HCT116 (cell line): ENCODE measurements around the gene LAMB4. TPM values are rescaled to one million over a fixed set of nuclear protein-coding genes. Genes with fewer than 3 reads are reported as not detected.

Experiments
- ATAC-seq: fragments of 200-7000 bp; cut with Tn5 transposase; 2 replicates; pipeline ENCODE4 v1.9.1; 2020; ENCODE audit warnings: mild to moderate bottlenecking, moderate library complexity
- BruUV-seq: library from RNA; stranded (reverse); fragments of 400-500 nt; replicated peaks from 2 replicates; lab custom pipeline; 2021; lab: Mats Ljungman, UMichigan
- CTCF ChIA-PET: fragments of 300-600 bp; sonication (Branson Sonifier 250); formaldehyde crosslinking; loops from one replicate; lab custom pipeline; 2021; ENCODE audit warnings: antibody characterized with exemption; lab: Charles Lee
- POLR2A ChIA-PET: fragments of 300-600, 350-600 bp; sonication (Branson Sonifier 250); formaldehyde crosslinking; loops from one replicate; lab custom pipeline; 2021; ENCODE audit warnings: antibody characterized with exemption; lab: Charles Lee
- RAD21 ChIA-PET, 2 experiments: fragments of 300-600 bp; sonication (Branson Sonifier 250); formaldehyde crosslinking; loops; one replicate each; lab custom pipeline; 2023; ENCODE audit warnings: low total read pairs in 2 of 2; ENCODE audit not compliant: uncharacterized antibody in 2 of 2, unreplicated experiment in 2 of 2, low non-redundant PET in 1 of 2; lab: Charles Lee
- DNase-seq: peaks from one replicate; pipeline ENCODE4 v3.0.0-alpha.2; 2010; ENCODE audit warnings: low read depth, low spot score
- H2AFZ ChIP-seq: fragments of 200-600 bp; shearing (Covaris generic), sonication (generic); 2 replicates; pipeline ENCODE4 v1.6.1; 2017; ENCODE audit warnings: low read depth, mixed run types, mixed read lengths, antibody characterized with exemption, low read length; ENCODE audit not compliant: poor library complexity, severe bottlenecking
- H3K27ac ChIP-seq: 2 replicates; pipeline ENCODE4 v1.5.1; 2012; ENCODE audit warnings: low read depth, low read length
- H3K27me3 ChIP-seq: fragments of 200-600 bp; sonication (generic); 2 replicates; pipeline ENCODE4 v1.6.1; 2016; ENCODE audit warnings: mixed run types, low read length, mixed read lengths; ENCODE audit not compliant: insufficient read depth
- H3K36me3 ChIP-seq, 2 experiments: fragments of 200-500 bp in 1 of 2; fragments of 200-600 bp in 1 of 2; sonication (Bioruptor generic) in 1 of 2; sonication (generic) in 1 of 2; 2 replicates each; pipeline versions ENCODE4 v1.5.1 to v1.6.1; 2014 to 2016; ENCODE audit warnings: low read length in 2 of 2, inconsistent platforms in 1 of 2, mixed read lengths in 1 of 2, mixed run types in 1 of 2; ENCODE audit not compliant: insufficient read depth in 2 of 2, control insufficient read depth in 1 of 2
- H3K4me1 ChIP-seq, 2 experiments: fragments of 200-600 bp in 1 of 2; sonication (generic) in 1 of 2; 2 replicates each; pipeline versions ENCODE4 v1.5.1 to v1.6.1; 2012 to 2017; ENCODE audit warnings: low read length in 2 of 2, inconsistent platforms in 1 of 2, mild to moderate bottlenecking in 1 of 2, mixed read lengths in 1 of 2, mixed run types in 1 of 2, moderate library complexity in 1 of 2; ENCODE audit not compliant: insufficient read depth in 2 of 2, control insufficient read depth in 1 of 2
- H3K4me2 ChIP-seq: fragments of 200-600 bp; sonication (generic); 2 replicates; pipeline ENCODE4 v1.6.1; 2017; ENCODE audit warnings: mixed run types, low read length, mixed read lengths
- H3K4me3 ChIP-seq, 2 experiments: fragments of 200-600 bp in 1 of 2; sonication (generic) in 1 of 2; replicated peaks in 1 of 2; 2 replicates each; pipeline ENCODE4 v1.5.1; 2011 to 2016; ENCODE audit warnings: low read length in 2 of 2, control low read depth in 1 of 2, low read depth in 1 of 2, mild to moderate bottlenecking in 1 of 2, mixed read lengths in 1 of 2, mixed run types in 1 of 2
- H3K79me2 ChIP-seq: fragments of 200-600 bp; sonication (generic); 2 replicates; pipeline ENCODE4 v1.6.1; 2017; ENCODE audit warnings: mild to moderate bottlenecking, mixed run types, low read length, moderate library complexity, mixed read lengths; ENCODE audit not compliant: insufficient read depth
- H3K9ac ChIP-seq: fragments of 200-600 bp; sonication (generic); 2 replicates; pipeline ENCODE4 v1.6.1; 2016; ENCODE audit warnings: low read length, mixed read lengths
- H3K9me2 ChIP-seq: fragments of 200-600 bp; sonication (generic), shearing (Covaris generic); 2 replicates; pipeline ENCODE4 v1.6.1; 2017; ENCODE audit warnings: mixed run types, mild to moderate bottlenecking, moderate library complexity; ENCODE audit not compliant: insufficient read depth
- H3K9me3 ChIP-seq, 2 experiments: fragments of 200-500 bp in 1 of 2; fragments of 200-600 bp in 1 of 2; sonication (Bioruptor generic) in 1 of 2; sonication (generic) in 1 of 2; 2 replicates each; pipeline ENCODE4 v1.6.1; 2014 to 2017; ENCODE audit warnings: low read length in 2 of 2, mixed read lengths in 2 of 2, inconsistent platforms in 1 of 2, low read depth in 1 of 2, mild to moderate bottlenecking in 1 of 2, mixed run types in 1 of 2, moderate library complexity in 1 of 2; ENCODE audit not compliant: control insufficient read depth in 1 of 2, insufficient read depth in 1 of 2
- H4K20me1 ChIP-seq: fragments of 200-600 bp; sonication (generic), shearing (Covaris generic); 2 replicates; pipeline ENCODE4 v1.6.1; 2017; ENCODE audit warnings: mixed run types, mild to moderate bottlenecking, moderate library complexity; ENCODE audit not compliant: insufficient read depth
- CBX3 ChIP-seq: IDR thresholded peaks from 2 replicates; pipeline ENCODE4 v1.6.1; 2012; ENCODE audit warnings: low read depth
- CEBPB ChIP-seq: IDR thresholded peaks from 2 replicates; pipeline ENCODE4 v1.6.1; 2012; ENCODE audit warnings: low read depth
- CTCF ChIP-seq, 3 experiments: fragments of 200-600 bp in 1 of 3; sonication (generic) in 1 of 3; IDR thresholded peaks in 2 of 3; conservative IDR thresholded peaks in 1 of 3; 2 replicates each; pipeline ENCODE4 v1.5.1; 2012 to 2017; ENCODE audit warnings: low read depth in 2 of 3, low read length in 2 of 3, antibody characterized with exemption in 1 of 3, borderline replicate concordance in 1 of 3, control low read depth in 1 of 3, mild to moderate bottlenecking in 1 of 3, mixed read lengths in 1 of 3, mixed run types in 1 of 3, moderate library complexity in 1 of 3; ENCODE audit not compliant: insufficient read depth in 1 of 3
- EGR1 ChIP-seq: IDR thresholded peaks from 2 replicates; pipeline ENCODE4 v1.6.1; 2012; ENCODE audit warnings: low read depth
- ELF1 ChIP-seq: IDR thresholded peaks from 2 replicates; pipeline ENCODE4 v1.6.1; 2012; ENCODE audit warnings: low read depth, borderline replicate concordance
- EZH2phosphoT487 ChIP-seq: fragments of 200-600 bp; IDR thresholded peaks from 2 replicates; pipeline ENCODE4 v1.6.1; 2018; ENCODE audit warnings: antibody characterized with exemption, borderline replicate concordance
- POLR2AphosphoS5 ChIP-seq: IDR thresholded peaks from 2 replicates; pipeline ENCODE4 v1.6.1; 2011; ENCODE audit warnings: mild to moderate bottlenecking, low read depth, low read length, moderate library complexity
- RAD21 ChIP-seq: IDR thresholded peaks from 2 replicates; pipeline ENCODE4 v1.6.1; 2012; ENCODE audit warnings: low read depth, mild to moderate bottlenecking
- SIN3A ChIP-seq: IDR thresholded peaks from 2 replicates; pipeline ENCODE4 v1.6.1; 2012; ENCODE audit warnings: low read depth
- SP1 ChIP-seq: IDR thresholded peaks from 2 replicates; pipeline ENCODE4 v1.6.1; 2012; ENCODE audit warnings: low read depth
- SRF ChIP-seq: IDR thresholded peaks from 2 replicates; pipeline ENCODE4 v1.6.1; 2012; ENCODE audit warnings: low read depth
- TCF7L2 ChIP-seq: IDR thresholded peaks from 2 replicates; pipeline ENCODE4 v1.7.0; 2011; ENCODE audit warnings: borderline replicate concordance, inconsistent platforms; ENCODE audit not compliant: insufficient read depth, insufficient read length; ENCODE audit errors: extremely low read depth
- YY1 ChIP-seq: IDR thresholded peaks from 2 replicates; pipeline ENCODE4 v1.6.1; 2011; ENCODE audit warnings: low read length, low read depth, moderate library complexity, mild to moderate bottlenecking; ENCODE audit not compliant: insufficient replicate concordance; ENCODE audit errors: extremely low read depth
- ZNF274 ChIP-seq: fragments of 200-500 bp; sonication (Bioruptor generic); IDR thresholded peaks from 2 replicates; pipeline ENCODE4 v1.6.1; 2014; ENCODE audit warnings: mild to moderate bottlenecking, low read depth, low read length, inconsistent platforms
- intact Hi-C: fragments of 100-400 bp; cut with micrococcal nuclease; formaldehyde crosslinking; loops from 2 replicates; pipeline ENCODE4 v1.10.0; 2022
- total RNA-seq: library from RNA; stranded (reverse); gene quantifications from one replicate; pipeline ENCODE4 v1.2.1, GENCODE V29; 2021; ENCODE audit not compliant: unreplicated experiment
- TF ChIP-seq, protein P1 (sequence below): IDR thresholded peaks from 2 replicates; pipeline ENCODE4 v1.6.1; 2012; ENCODE audit warnings: low read depth
- TF ChIP-seq, protein P2 (sequence below): IDR thresholded peaks from 2 replicates; pipeline ENCODE4 v1.6.1; 2012

The LAMB4 gene
- total RNA-seq, 1 experiment from 2014 or later = not detected

DNA sequence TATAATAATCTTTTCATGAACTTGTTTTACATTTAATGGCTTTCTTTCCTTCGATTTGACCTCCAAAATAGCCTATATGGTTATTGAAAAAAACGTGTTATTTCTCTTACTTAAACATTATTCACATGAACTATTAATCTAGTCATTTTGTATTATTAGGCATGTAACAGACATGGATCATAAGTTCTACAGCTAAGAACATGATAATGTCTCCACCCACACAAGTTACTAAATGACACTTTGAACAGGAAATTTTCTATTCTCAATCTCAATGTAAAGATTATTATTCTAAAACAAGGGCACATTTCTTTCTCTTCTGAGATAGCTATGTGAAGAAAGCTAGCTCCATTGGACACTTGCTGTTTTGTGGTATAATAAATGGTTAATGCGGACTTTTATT lies 10.0 kb downstream of the LAMB4 start:
- no peaks in the 10 kb centered on the region for H3K79me2 ChIP-seq
- no peak overlapping the region for H3K27ac ChIP-seq
- no peak for DNase-seq
- no peak overlapping the region for H3K4me3 ChIP-seq
- ATAC-seq = no peak
- H3K27me3 ChIP-seq = no peaks in the 10 kb centered on the region
- intact Hi-C loops = no loop called here
- H3K36me3 ChIP-seq = no peaks in the 10 kb centered on the region
- H3K4me1 ChIP-seq = no peaks in the 10 kb centered on the region
- no TSS peak for BruUV-seq
- H4K20me1 ChIP-seq = no peaks in the 10 kb centered on the region
- H2AFZ ChIP-seq = no peak overlapping the region
- no peak overlapping the region for H3K4me2 ChIP-seq
- ChIA-PET CTCF (interaction anchor here (1.0 kb wide), 1 partner anchor 377 kb away, joined by 3 read pairs; no protein-coding TSS in a partner anchor), RAD21 (no interaction called here), POLR2A (no interaction called here)
- H3K9ac ChIP-seq = no peak overlapping the region
- H3K9me2 ChIP-seq = no peaks in the 10 kb centered on the region
- H3K9me3 ChIP-seq = no peaks in the 10 kb centered on the region
- TF ChIP-seq, protein P1, sequence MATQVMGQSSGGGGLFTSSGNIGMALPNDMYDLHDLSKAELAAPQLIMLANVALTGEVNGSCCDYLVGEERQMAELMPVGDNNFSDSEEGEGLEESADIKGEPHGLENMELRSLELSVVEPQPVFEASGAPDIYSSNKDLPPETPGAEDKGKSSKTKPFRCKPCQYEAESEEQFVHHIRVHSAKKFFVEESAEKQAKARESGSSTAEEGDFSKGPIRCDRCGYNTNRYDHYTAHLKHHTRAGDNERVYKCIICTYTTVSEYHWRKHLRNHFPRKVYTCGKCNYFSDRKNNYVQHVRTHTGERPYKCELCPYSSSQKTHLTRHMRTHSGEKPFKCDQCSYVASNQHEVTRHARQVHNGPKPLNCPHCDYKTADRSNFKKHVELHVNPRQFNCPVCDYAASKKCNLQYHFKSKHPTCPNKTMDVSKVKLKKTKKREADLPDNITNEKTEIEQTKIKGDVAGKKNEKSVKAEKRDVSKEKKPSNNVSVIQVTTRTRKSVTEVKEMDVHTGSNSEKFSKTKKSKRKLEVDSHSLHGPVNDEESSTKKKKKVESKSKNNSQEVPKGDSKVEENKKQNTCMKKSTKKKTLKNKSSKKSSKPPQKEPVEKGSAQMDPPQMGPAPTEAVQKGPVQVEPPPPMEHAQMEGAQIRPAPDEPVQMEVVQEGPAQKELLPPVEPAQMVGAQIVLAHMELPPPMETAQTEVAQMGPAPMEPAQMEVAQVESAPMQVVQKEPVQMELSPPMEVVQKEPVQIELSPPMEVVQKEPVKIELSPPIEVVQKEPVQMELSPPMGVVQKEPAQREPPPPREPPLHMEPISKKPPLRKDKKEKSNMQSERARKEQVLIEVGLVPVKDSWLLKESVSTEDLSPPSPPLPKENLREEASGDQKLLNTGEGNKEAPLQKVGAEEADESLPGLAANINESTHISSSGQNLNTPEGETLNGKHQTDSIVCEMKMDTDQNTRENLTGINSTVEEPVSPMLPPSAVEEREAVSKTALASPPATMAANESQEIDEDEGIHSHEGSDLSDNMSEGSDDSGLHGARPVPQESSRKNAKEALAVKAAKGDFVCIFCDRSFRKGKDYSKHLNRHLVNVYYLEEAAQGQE = no peak
- TF ChIP-seq RAD21 (no peak), TCF7L2 (no peak), CTCF (IDR thresholded peaks at IDR 0.05 in 2 of 3, conservative IDR thresholded peaks at IDR 0.05 in 1 of 3; ENCODE audit: borderline replicate concordance in 1 of 3, insufficient read depth in 1 of 3, low read depth in 2 of 3, low read length in 2 of 3) (no peak), SIN3A (no peak), CBX3 (no peak), POLR2AphosphoS5 (no peak), SRF (no peak), YY1 (no peak), ZNF274 (no peak), SP1 (no peak), CEBPB (no peak), EZH2phosphoT487 (no peak), ELF1 (no peak), EGR1 (no peak)
- TF ChIP-seq, protein P2, sequence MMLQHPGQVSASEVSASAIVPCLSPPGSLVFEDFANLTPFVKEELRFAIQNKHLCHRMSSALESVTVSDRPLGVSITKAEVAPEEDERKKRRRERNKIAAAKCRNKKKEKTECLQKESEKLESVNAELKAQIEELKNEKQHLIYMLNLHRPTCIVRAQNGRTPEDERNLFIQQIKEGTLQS = no peak
